SH-SY5Y (cell line): ENCODE measurements around the gene LRIG1.

Experiments used
- GATA2 ChIP-seq: IDR thresholded peaks from 2 replicates; pipeline ENCODE4 v1.6.1; 2011; ENCODE audit warnings: mild to moderate bottlenecking, low read depth, low read length
- GATA3 ChIP-seq: IDR thresholded peaks from 2 replicates; pipeline ENCODE4 v1.6.1; 2011; ENCODE audit warnings: low read depth, mild to moderate bottlenecking, low read length, moderate library complexity

DNA sequence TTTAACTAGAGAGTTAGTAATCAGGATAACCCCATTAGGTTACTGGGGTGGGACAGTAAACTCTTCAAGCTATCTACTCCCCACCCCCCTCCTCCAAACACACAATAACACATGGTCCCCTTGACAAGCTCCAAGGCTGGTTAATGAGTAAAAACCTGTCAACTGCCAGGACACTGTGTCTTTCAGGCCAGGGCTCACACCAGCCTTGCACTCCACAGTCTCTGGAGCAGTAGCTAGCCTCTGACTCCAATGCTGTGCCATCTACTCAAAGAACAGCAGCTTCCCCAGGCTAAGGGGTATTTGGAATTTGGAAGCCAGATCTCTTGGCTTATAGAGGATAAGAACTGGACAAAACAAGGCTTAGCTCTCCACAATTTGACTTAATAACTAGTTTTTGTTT lies 115.8 kb downstream of the LRIG1 start:
- no peak for TF ChIP-seq GATA2
- no peak for TF ChIP-seq GATA3
